NCI-H1417 (cell line): ENCODE results near the gene FKBP3.
A peak's percentile ranks its signal among the peaks of the same experiment; 100 is the strongest.
"Not testable (repeated sequence)": the region's sequence is repeated elsewhere in the genome, so short reads cannot be mapped to it uniquely, and the experiment has no call there.

ENCODE experiments used
- DNase-seq, 3 experiments: peaks; one replicate each; lab custom pipeline; 2025; lab: John Stamatoyannopoulos, UW

FKBP3 gene

GRCh38 chr14:45112896-45113781 lies 21.1 kb downstream of the FKBP3 start:
- DNase-seq: peak in 2 of 3 experiments; percentile 40 to 65

- no peak for DNase-seq
These were observed 29.7 kb downstream of the FKBP3 start for GRCh38 chr14:45104561-45104960.

DNA sequence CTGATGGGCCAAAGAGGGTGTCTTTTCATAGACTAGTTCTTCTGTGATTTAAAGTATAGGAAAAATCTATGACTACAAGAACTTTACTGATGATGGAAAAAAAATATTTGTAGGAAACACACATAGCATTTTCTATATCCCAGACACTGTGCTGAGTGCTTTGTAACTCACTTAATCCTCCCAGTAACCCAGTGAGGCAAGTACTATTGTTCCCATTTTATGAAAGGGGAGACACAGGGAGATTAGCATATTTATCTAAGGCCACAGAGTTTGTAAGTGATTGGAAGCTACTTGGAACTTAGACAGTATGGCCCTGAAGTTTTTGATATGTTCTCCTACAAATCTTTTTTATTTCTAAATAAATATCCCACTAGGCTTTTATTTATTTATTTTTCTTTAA lies 30.5 kb downstream of the FKBP3 start:
- DNase-seq: no peak

DNA sequence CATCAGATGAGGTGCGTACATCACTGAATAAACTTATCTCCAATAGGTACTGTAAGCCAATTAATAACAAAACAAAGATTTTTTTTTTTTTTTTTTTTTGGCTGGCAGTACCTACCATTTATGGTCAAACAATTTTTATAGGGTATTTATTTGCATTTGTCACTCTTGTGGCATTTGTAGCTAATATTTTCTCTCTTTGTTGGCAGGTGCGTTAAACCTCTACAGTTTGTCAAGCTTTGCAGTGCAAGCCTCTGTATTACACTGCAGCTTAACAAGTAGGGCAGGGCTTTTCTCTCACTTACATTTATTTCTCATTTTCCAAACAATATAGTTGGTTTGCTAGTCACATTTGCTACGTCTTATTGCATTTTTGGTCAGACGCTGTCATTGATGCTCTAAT lies 38.1 kb downstream of the FKBP3 start:
- no peak for DNase-seq

GRCh38 chr14:45095143-45095542 lies 39.1 kb downstream of the FKBP3 start:
- no peak for DNase-seq

GRCh38 chr14:45094275-45094674 lies 40.0 kb downstream of the FKBP3 start:
- DNase-seq: no peak

DNA sequence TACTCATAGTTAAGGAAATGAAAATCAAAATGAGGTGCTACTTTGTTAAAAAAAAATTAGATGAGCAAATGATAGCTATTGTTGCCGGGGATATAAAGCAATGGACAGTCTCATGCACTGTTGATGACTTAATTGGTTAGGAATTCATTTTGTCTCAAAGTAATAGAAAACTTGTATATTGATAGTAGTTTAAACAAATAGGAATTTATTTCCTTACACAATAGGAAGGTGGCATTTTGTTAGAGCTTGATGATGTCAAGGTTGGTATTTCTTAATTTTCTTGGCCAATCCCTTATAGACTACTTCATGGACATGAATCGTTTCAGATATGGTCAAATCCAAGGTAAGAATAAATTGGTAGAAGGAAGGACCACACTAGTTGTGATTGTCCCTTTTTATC lies 42.6 kb downstream of the FKBP3 start:
- DNase-seq: no peak

DNA sequence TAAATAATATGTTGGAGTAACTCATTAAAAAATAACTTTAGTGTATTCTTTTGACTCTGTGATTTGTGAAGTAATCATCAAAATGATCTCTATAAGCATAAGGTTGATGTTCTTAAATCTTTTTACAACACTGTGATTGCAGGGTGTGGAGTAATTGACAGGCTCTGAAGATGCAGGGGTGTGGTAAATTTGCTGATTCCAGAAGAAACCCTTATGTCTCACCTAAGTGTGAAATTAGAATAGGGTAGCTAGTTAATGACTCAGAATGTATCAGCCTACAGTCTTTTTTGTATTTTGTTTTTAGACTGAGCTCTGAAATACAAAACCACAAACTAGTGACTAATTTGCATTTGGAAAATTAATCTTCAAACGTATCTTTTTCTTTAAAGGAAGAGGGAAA lies 44.5 kb downstream of the FKBP3 start:
- DNase-seq: no peak

DNA sequence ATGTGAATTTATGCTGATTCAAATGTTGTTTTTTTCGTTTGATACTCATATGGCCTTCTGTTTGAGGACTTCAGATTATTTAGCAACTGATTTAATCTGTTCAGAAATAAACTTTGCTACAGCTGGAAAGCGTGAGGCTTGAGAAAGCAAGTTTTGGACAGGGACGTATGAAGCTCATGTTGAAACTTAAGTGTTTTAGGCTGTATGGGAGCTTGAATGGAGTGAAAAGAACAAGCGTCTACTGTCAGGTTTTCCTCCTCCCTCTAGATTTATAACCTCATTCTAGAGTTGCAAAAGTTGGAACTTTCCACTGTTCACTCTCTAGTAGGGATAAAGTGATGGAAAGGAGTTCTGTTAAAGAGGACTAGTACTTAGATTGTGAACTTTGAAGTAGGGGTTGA lies 49.3 kb downstream of the FKBP3 start:
- DNase-seq: no peak

DNA sequence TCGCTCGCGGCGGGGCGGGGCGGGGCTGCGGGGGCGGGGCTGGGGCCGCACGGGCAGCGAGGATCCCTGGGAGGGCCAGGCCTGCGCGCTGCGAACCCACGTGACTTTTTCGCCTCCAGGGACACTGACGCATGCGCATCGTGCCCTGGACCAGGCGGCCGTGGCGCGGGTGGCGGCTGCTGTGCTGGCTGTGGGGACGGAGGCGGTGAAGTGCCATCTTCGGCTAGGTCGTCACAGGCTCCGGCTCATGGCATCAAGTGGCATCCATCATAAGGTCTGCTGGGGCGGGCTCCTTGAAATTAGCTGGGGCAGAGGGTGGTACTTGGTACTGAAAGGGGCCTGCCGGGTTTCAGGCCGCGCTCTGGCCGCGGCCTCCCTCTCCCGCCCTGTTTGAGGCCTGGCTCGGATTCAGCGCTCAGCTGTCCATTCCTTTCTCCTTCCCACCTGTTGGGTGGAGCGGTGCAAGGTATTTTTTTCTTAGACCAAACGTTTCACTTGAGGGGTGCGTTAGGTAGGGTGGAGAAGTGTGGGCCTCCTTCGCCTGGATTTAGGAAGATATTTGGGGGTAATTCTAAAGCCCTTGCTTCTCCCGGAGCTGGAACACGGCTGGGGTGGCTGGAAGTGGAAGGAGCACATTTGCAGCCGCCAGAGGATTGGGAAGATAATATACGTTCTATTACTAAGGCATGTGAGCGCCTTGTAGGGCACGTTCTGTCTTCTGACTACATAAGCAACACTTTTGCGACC lies 50.1 kb downstream of the FKBP3 start, which contains the start of gene PRPF39:
TSS of gene PRPF39 (plus strand) at position 141 of the 747 bp plus-strand sequence. CDS start 11,124 bp downstream, outside the sequence.
- peak; percentile 97 to 98 (median 97) for DNase-seq

GRCh38 chr14:45083617-45083975 lies 50.7 kb downstream of the FKBP3 start:
- DNase-seq: peak in 1 of 3 experiments; percentile 31

DNA sequence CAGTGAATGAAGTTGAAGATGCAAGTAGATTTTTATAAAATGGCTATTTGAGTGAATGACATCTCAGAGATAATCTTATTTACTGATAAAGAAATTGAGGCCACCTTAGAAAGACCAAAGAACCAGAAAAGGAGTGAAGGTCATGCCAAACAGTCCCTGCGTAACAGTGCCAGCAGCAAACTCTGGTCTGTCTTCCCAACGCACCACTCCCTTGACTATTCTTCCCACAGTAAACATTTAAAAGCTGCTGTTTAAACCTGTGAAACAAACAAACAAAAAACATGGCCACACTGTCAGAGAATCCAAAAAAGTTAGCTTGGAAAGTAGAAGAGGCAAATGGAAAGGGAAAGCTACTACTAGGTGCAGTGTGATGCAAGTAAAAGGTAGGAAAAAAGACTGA lies 51.9 kb downstream of the FKBP3 start:
- DNase-seq: no peak

DNA sequence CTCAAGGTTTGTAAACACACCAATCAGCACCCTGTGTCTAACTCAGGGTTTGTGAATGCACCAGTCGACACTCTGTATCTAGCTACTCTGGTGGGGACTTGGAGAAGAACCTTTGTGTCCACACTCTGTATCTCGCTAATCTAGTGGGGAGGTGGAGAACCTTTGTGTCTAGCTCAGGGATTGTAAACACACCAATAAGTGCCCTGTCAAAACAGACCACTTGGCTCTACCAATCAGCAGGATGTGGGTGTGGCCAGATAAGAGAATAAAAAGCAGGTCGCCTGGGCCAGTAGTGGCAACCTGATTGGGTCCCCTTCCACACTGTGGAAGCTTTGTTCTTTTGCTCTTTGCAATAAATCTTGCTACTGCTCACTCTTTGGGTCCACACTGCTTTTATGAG lies 53.2 kb downstream of the FKBP3 start:
- not testable (repeated sequence) for DNase-seq

DNA sequence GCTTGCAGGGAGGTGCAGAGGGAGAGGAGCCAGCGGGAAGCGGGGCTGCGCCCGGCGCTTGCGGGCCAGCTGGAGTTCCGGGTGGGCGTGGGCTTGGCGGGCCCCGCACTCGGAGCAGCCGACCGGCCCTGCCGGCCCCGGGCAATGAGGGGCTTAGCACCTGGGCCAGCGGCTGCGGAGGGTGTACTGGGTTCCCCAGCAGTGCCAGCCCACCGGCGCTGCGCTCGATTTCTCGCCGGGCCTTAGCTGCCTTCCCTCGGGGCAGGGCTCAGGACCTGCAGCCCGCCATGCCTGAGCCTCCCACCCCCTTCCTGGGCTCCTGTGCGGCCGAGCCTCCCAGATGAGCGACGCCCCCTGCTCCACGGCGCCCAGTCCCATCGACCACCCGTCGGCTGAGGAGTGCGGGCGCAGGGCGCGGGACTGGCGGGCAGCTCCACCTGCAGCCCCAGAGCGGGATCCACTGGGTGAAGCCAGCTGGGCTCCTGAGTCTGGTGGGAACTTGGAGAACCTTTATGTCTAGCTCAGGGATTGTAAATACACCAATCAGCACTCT lies 53.8 kb downstream of the FKBP3 start:
- DNase-seq: not testable (repeated sequence)

DNA sequence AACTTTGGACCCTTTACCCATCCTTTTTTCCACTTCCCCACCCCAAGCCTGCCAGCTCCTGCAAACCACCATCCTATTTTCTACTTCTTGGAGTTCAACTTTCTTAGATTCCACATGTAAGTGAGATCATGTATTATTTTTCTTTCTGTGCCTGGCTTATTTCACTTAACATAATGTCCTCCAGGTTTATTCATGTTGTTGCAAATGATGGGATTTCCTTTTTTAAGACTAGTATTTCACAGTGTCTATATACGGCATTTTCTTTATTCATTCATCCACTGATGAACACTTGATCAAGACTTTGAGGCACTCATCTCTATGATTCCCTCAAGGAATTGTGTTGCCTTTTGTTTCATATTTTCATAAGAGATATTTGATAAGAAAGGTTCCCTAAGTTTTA lies 56.0 kb downstream of the FKBP3 start:
- no peak for DNase-seq

GRCh38 chr14:45073231-45073879 lies 60.9 kb downstream of the FKBP3 start:
- DNase-seq: no peak

DNA sequence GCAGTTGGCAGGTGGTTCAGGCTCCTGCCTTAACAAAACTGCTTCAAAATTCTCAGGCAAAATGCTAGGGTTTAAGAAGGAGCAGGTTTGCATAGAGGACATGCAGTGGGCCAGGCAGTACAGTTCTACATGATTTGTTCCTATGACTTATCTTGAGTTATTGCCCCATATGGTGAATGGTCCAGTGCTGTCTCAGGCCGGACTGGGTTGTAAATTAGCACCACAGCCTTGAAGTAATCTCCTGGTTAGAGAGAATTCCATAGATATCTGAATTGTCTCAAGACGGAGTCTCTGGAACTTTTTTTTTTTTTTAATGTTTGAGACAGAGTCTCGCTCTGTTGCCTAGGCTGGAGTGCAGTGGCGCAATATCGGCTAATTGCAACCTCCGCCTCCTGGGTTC lies 62.2 kb downstream of the FKBP3 start:
- no peak for DNase-seq

GRCh38 chr14:45070215-45070614 lies 64.1 kb downstream of the FKBP3 start:
- no peak for DNase-seq

DNA sequence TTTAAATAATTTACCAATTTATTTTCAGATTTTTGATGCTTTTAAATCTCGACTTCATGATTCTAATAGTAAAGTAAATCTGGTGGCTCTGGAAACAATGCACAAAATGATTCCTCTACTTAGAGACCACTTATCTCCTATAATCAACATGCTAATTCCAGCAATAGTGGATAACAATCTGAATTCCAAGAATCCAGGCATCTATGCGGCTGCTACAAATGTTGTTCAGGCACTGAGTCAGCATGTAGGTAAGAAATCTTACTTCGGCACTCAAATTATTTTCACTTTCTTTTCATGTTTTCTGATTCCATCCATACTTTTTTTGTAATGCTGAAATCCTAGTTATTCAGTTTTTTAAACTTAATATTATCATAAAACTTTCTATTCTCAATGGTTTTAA lies 65.9 kb downstream of the FKBP3 start:
- no peak for DNase-seq

GRCh38 chr14:45066667-45067066 lies 67.6 kb downstream of the FKBP3 start:
- DNase-seq: no peak

GRCh38 chr14:45065956-45066355 lies 68.3 kb downstream of the FKBP3 start:
- no peak for DNase-seq
